NCI-H2107 (cell line): ENCODE results near the gene GJB5.

Experiments
- DNase-seq: peaks from one replicate; lab custom pipeline; 2025; lab: John Stamatoyannopoulos, UW

Gene GJB5

GRCh38 chr1:34794790-34795180 is 39.9 kb downstream of the GJB5 start:
- no peak for DNase-seq

DNA sequence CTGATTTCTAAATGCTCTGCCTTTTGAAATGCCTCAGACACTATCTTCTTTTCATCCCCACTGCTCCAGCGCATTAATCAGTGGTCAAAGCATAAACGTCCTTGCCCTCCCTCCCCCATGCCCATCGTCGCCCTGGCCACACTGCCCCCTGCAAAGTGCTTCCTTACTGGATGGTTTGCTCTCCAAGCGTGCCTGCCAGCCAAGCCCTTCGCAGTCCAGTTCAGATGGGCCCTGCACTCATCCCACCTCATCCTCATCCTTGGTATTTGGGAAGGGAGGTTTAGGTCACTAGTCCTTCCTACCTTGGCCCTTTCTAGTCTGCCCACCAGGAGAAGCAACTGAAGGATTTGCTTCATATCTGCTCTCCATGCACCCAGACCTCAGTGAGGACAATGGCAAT is 41.1 kb downstream of the GJB5 start:
- DNase-seq = no peak

DNA sequence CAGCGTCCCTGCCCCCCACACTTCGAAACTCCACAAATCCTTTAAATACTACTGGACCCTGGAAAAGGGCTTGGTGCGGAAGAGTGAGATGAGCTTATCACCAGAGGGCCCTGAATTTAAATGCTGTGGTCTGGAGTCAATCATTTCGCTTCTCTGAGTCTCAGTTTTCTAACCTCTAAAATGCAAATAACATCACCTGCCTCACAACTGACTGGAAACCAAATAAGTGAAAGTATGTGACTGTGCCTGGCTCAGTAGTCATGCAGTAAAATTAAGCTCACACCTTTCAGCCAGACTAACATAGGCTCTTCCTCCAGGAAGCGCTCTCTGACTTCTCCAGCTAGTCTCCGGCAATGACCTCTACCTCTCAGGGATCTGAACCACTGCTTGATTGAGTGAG is 42.1 kb downstream of the GJB5 start:
- no peak for DNase-seq

- DNase-seq = no peak
Observed at GRCh38 chr1:34800214-34800613, 45.4 kb downstream of the GJB5 start.

- no peak for DNase-seq
Observed at GRCh38 chr1:34803770-34804169, 48.9 kb downstream of the GJB5 start.

DNA sequence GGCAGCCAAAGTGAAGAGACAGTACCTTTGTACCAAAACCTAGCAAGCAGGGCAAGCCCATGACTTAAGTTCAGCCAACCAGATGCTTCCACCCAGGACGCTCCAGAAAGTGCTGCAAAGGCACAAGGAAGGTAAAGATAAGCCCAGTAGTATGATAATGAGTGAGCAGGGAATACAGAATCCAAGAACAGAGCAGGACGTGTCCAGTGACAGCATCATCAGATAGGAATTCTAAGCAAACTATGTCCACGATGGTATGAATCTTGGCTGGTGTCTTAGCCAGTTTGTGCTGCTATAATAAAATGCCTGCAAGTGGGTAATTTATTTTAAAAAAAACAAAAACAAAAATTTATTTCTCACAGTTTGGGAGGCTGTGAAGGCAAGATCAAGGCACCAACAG is 51.5 kb downstream of the GJB5 start:
- DNase-seq = no peak
